ENCODE measurements around the gene KAT2A.
A peak's percentile ranks its signal among the peaks of the same experiment; 100 is the strongest.

DNA sequence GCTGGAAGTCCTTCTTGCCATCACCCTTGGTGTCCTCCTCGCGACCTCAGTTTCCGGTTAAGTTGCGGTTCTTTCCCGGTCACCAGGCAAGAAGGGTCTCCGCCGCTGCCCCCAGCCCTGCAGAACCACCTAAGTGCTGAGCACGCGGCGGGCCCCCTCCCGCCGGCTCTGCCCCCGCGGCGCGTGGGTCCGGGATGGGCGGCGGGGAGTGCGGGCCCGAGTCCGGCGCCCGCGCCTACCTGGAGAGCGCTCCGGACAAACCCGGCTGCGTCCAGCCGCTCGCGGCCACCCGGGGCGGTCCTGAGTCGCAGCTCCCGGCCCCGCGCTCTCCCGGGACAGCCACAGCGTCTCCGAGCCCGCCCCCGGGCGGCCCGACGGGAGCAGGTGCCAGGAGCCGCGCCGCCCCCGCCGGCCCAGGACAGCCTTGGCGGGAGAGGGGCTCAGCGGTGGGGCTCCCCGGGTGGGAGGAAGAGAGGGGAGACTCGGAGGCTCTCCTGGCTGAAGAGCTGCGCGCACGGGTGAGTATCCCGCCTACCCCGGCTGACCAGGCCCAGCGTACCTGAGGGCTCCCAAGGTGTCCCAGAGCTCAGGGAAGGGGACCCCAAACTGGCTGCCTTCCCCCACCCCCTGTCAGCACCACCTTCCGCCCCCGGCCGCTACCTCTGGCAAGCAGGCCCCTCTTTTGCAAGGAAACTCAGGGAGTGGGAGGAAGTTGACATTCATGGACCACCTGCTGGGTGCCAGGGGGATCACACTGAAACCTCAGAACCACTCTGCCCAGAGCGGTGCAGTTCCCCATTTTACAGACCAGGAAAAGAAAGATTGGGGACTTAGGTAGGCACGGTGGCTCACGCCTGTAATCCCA lies 48.6 kb downstream of the KAT2A start:
- TF ChIP-seq, protein P1, sequence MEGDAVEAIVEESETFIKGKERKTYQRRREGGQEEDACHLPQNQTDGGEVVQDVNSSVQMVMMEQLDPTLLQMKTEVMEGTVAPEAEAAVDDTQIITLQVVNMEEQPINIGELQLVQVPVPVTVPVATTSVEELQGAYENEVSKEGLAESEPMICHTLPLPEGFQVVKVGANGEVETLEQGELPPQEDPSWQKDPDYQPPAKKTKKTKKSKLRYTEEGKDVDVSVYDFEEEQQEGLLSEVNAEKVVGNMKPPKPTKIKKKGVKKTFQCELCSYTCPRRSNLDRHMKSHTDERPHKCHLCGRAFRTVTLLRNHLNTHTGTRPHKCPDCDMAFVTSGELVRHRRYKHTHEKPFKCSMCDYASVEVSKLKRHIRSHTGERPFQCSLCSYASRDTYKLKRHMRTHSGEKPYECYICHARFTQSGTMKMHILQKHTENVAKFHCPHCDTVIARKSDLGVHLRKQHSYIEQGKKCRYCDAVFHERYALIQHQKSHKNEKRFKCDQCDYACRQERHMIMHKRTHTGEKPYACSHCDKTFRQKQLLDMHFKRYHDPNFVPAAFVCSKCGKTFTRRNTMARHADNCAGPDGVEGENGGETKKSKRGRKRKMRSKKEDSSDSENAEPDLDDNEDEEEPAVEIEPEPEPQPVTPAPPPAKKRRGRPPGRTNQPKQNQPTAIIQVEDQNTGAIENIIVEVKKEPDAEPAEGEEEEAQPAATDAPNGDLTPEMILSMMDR (IDR thresholded peaks at IDR 0.05): peak in 1 of 3 experiments; percentile 13
- no peak for TF ChIP-seq POLR2AphosphoS5 (IDR thresholded peaks at IDR 0.05)
- no peak for TF ChIP-seq POLR2A (IDR thresholded peaks at IDR 0.05; ENCODE audit: low read depth)
- no peak for TF ChIP-seq EP300 (IDR thresholded peaks at IDR 0.05)
